Middle frontal gyrus (tissue), 1 donor: Measurements from ENCODE around the gene EXOC4.

Source experiments
- DNase-seq: peaks from one replicate; pipeline ENCODE4 v3.0.0-alpha.2; 2015; ENCODE audit warnings: low spot score; ENCODE audit errors: extremely low spot score

EXOC4 gene

GRCh38 chr7:134089446-134089845, 836.6 kb downstream of the EXOC4 start:
- no peak for DNase-seq

GRCh38 chr7:134098072-134098471, 845.2 kb downstream of the EXOC4 start:
- no peak for DNase-seq

- no peak for DNase-seq
Measured at GRCh38 chr7:134101716-134102115, 848.8 kb downstream of the EXOC4 start.

GRCh38 chr7:134104166-134104565, 851.3 kb downstream of the EXOC4 start:
- DNase-seq: no peak

GRCh38 chr7:134105841-134106240, 853.0 kb downstream of the EXOC4 start:
- no peak for DNase-seq

- DNase-seq: no peak
Measured at GRCh38 chr7:134108802-134109201, 855.9 kb downstream of the EXOC4 start.

- DNase-seq: no peak
Measured at GRCh38 chr7:134113655-134114054, 860.8 kb downstream of the EXOC4 start.

- no peak for DNase-seq
Measured at GRCh38 chr7:134114992-134115391, 862.1 kb downstream of the EXOC4 start.
